Measurements from ENCODE around the gene DDO. TPM values are rescaled to one million over a fixed set of nuclear protein-coding genes. Genes with fewer than 3 reads are reported as not detected.

DDO gene
- total RNA-seq, 4 donors from 2014 or later = 0.59 to 2.1 (median 1.4) TPM

- Histone ChIP-seq H3K4me1 (peaks cover 0 to 18% (median 4%) of the 10 kb centered on the region in 4 donors), H3K27me3 (peaks cover 0 to 25% of the 10 kb centered on the region in 2 donors), H3K36me3 (no peaks in the 10 kb centered on the region), H3K9me3 (peaks cover 0 to 6% (median 0%) of the 10 kb centered on the region in 4 donors), H3K4me3 (peak within 1 kb of the TSS; percentile 18 to 67 (median 54)), H3K27ac (peak within 1 kb of the TSS in 3 of 4 donors; percentile 64 to 77 (median 73))
- 2% methylated on average over 23 to 56 of the region's 107 CpGs for WGBS, 2 donors
- no peak for DNase-seq (ENCODE audit: low spot score in 2 of 2)
- TF ChIP-seq CTCF (IDR thresholded peaks at IDR 0.05) (no peak), POLR2A (IDR thresholded peaks at IDR 0.05) (no peak), EP300 (IDR thresholded peaks at IDR 0.05) (no peak)
These were observed 57.5 kb downstream of the DDO start, which contains the start of gene METTL24 for GRCh38 chr6:110357664-110358552. Gene METTL24 (minus strand): TSS chr6:110358349. CDS start chr6:110358272, 77 bp downstream.

GRCh38 chr6:110357298-110357663 lies 58.1 kb downstream of the DDO start:
- H3K9me3 ChIP-seq = peaks cover 0 to 3% (median 0%) of the 10 kb centered on the region in 4 donors
- no peaks in the 10 kb centered on the region for H3K36me3 ChIP-seq
- peaks cover 0 to 18% (median 4%) of the 10 kb centered on the region in 4 donors for H3K4me1 ChIP-seq
- peak overlapping the region in 3 of 4 donors; percentile 56 to 77 (median 73) for H3K27ac ChIP-seq
- H3K27me3 ChIP-seq = peaks cover 0 to 25% of the 10 kb centered on the region in 2 donors
- H3K4me3 ChIP-seq = peak overlapping the region; percentile 18 to 67 (median 42)
- WGBS, 2 donors = 47 to 55% methylated on average over 14 of the region's 14 CpGs
- TF ChIP-seq EP300 (IDR thresholded peaks at IDR 0.05) (no peak), POLR2A (IDR thresholded peaks at IDR 0.05) (no peak), CTCF (IDR thresholded peaks at IDR 0.05) (no peak)
- DNase-seq (ENCODE audit: low spot score in 2 of 2) = no peak

- TF ChIP-seq POLR2A (IDR thresholded peaks at IDR 0.05) (no peak), EP300 (IDR thresholded peaks at IDR 0.05) (no peak), CTCF (IDR thresholded peaks at IDR 0.05) (no peak)
- no peaks in the 10 kb centered on the region for H3K9me3 ChIP-seq
- no peak for DNase-seq (ENCODE audit: low spot score in 2 of 2)
- WGBS, 2 donors = 83 to 90% methylated on average over 15 of the region's 15 CpGs
- H3K4me3 ChIP-seq = no peak overlapping the region
- H3K36me3 ChIP-seq = no peaks in the 10 kb centered on the region
- peaks cover 0 to 18% (median 4%) of the 10 kb centered on the region in 4 donors for H3K4me1 ChIP-seq
- H3K27ac ChIP-seq = no peak overlapping the region
- peaks cover 0 to 25% of the 10 kb centered on the region in 2 donors for H3K27me3 ChIP-seq
These were observed 58.6 kb downstream of the DDO start for GRCh38 chr6:110356778-110357177.

GRCh38 chr6:110355727-110356126 lies 59.6 kb downstream of the DDO start:
- WGBS, 2 donors = 77 to 79% methylated on average over 2 of the region's 2 CpGs

More at GRCh38 chr6:110355727-110356126, 59.6 kb downstream of the DDO start:
- Histone ChIP-seq H3K27me3 (peaks cover 0 to 25% of the 10 kb centered on the region in 2 donors), H3K27ac (no peak overlapping the region), H3K36me3 (no peaks in the 10 kb centered on the region), H3K4me3 (no peak overlapping the region), H3K9me3 (no peaks in the 10 kb centered on the region), H3K4me1 (peaks cover 0 to 18% (median 4%) of the 10 kb centered on the region in 4 donors)
- TF ChIP-seq EP300 (IDR thresholded peaks at IDR 0.05) = no peak
- TF ChIP-seq CTCF (IDR thresholded peaks at IDR 0.05) = no peak
- no peak for TF ChIP-seq POLR2A (IDR thresholded peaks at IDR 0.05)
- DNase-seq (ENCODE audit: low spot score in 2 of 2) = no peak

All from tibial nerve (tissue), 4 donors.